K562 (cell line): ENCODE results near the gene OR8G5. TPM values are rescaled to one million over a fixed set of nuclear protein-coding genes. Genes with fewer than 3 reads are reported as not detected.

ENCODE experiments used
- DPF2 ChIP-seq: fragments of 450-650 bp; IDR thresholded peaks from 2 replicates; pipeline ENCODE4 v1.6.1; 2016
- ESRRB ChIP-seq: fragments of 250-450 bp; sonication (Bioruptor Pico); IDR thresholded peaks from 2 replicates; pipeline ENCODE4 v1.5.0; 2020; ENCODE audit warnings: mild to moderate bottlenecking, moderate library complexity, borderline replicate concordance
- EWSR1 ChIP-seq: fragments of 450-650 bp; IDR thresholded peaks from 2 replicates; pipeline ENCODE4 v1.6.1; 2018; ENCODE audit warnings: borderline replicate concordance, mild to moderate bottlenecking, low read depth, moderate library complexity; ENCODE audit not compliant: partially characterized antibody
- HMBOX1 ChIP-seq: sonication (generic); IDR thresholded peaks from 2 replicates; pipeline ENCODE4 v1.6.1; 2016
- IRF2 ChIP-seq: sonication (generic); formaldehyde crosslinking; IDR thresholded peaks from 2 replicates; pipeline ENCODE4 v1.8.1; 2022; ENCODE audit warnings: mild to moderate bottlenecking, missing genetic modification reagents
- L3MBTL2 ChIP-seq: fragments of 450-650 bp; IDR thresholded peaks from 2 replicates; pipeline ENCODE4 v1.6.1; 2016; ENCODE audit warnings: mild to moderate bottlenecking, moderate library complexity
- MED1 ChIP-seq: sonication (generic); formaldehyde crosslinking; IDR thresholded peaks from 2 replicates; pipeline ENCODE4 v1.8.1; 2023; ENCODE audit warnings: missing genetic modification reagents, borderline replicate concordance
- MTA1 ChIP-seq: fragments of 450-650 bp; IDR thresholded peaks from 2 replicates; pipeline ENCODE4 v1.6.1; 2017; ENCODE audit warnings: borderline replicate concordance
- MTA2 ChIP-seq: fragments of 450-650 bp; IDR thresholded peaks from 2 replicates; pipeline ENCODE4 v1.6.1; 2016; ENCODE audit warnings: low read depth
- NCOA6 ChIP-seq: fragments of 450-650 bp; IDR thresholded peaks from 2 replicates; pipeline ENCODE4 v1.6.1; 2017; ENCODE audit warnings: mild to moderate bottlenecking
- NEUROD1 ChIP-seq: fragments of 150-350 bp; IDR thresholded peaks from 2 replicates; pipeline ENCODE4 v1.6.1; 2014; ENCODE audit warnings: borderline replicate concordance, low read length, low read depth; ENCODE audit not compliant: partially characterized antibody
- NFRKB ChIP-seq: fragments of 450-650 bp; IDR thresholded peaks from 2 replicates; pipeline ENCODE4 v1.6.1; 2016; ENCODE audit warnings: low read depth
- NR3C1 ChIP-seq: sonication (generic); formaldehyde crosslinking; IDR thresholded peaks from 2 replicates; pipeline ENCODE4 v1.8.1; 2022; ENCODE audit warnings: missing genetic modification reagents
- NRF1 ChIP-seq, 2 experiments: fragments of 450-650 bp; IDR thresholded peaks in 1 of 2; conservative IDR thresholded peaks in 1 of 2; 2 replicates each; pipeline ENCODE4 v1.6.1; 2014; ENCODE audit warnings: mild to moderate bottlenecking in 2 of 2
- SMARCE1 ChIP-seq: fragments of 450-650 bp; IDR thresholded peaks from 2 replicates; pipeline ENCODE4 v1.7.1; 2016; ENCODE audit warnings: mild to moderate bottlenecking
- TARDBP ChIP-seq: fragments of 450-650 bp; IDR thresholded peaks from 2 replicates; pipeline ENCODE4 v1.6.1; 2016
- USF1 ChIP-seq: sonication (generic); formaldehyde crosslinking; IDR thresholded peaks from 2 replicates; pipeline ENCODE4 v1.9.0; 2022; ENCODE audit warnings: mild to moderate bottlenecking, missing genetic modification reagents
- ZNF57 ChIP-seq: fragments of 450-650 bp; formaldehyde crosslinking; IDR thresholded peaks from 2 replicates; pipeline ENCODE4 v1.4.0; 2020; ENCODE audit warnings: mild to moderate bottlenecking, moderate library complexity
- ZNF584 ChIP-seq: fragments of 200-800 bp; sonication (Bioruptor generic); IDR thresholded peaks from 2 replicates; pipeline ENCODE4 v1.6.1; 2016; ENCODE audit warnings: low read depth, mild to moderate bottlenecking, missing genetic modification characterization, missing compliant biosample characterization
- polyA plus RNA-seq, 8 experiments: library from polyadenylated mRNA; depleted of rRNA in 4 of 8; stranded (reverse) in 5 of 8; unstranded in 3 of 8; fragments of >200 nt; fragmentation: Nextera tagmentation in 2 of 8; fragmentation: Illumina TruSeq in 1 of 8; extraction: Ambion mirVana in 2 of 8; extraction: Trizol in 1 of 8; gene quantifications; 2 replicates each; pipeline versions ENCODE4 v1.2.1 to v1.2.3, GENCODE V29; 2011 to 2014; ENCODE audit warnings: inconsistent platforms in 1 of 8, missing spikeins in 1 of 8
- total RNA-seq, 7 experiments: library from RNA; depleted of rRNA in 6 of 7; stranded (reverse); fragments of >200 nt in 6 of 7; fragmentation: Illumina TruSeq in 2 of 7; extraction: Trizol in 2 of 7; gene quantifications; 2 replicates each; pipeline versions ENCODE4 v1.2.1 to v1.2.3, GENCODE V29; 2011 to 2021; ENCODE audit warnings: low replicate concordance in 1 of 7
- TF ChIP-seq, protein P1 (sequence below), 2 experiments: fragments of 450-650 bp; formaldehyde crosslinking in 1 of 2; IDR thresholded peaks; 2 replicates each; pipeline versions ENCODE4 v1.4.0 to v1.6.1; 2014 to 2020; ENCODE audit warnings: mild to moderate bottlenecking in 2 of 2, borderline replicate concordance in 1 of 2, low read depth in 1 of 2

Gene OR8G5
- total and polyA plus RNA-seq, 9 of the 15 experiments (the other 6 are each of a cell fraction or from before 2014, with no cell fraction given) = 0.18 to 3.8 (median 1.7) TPM

DNA sequence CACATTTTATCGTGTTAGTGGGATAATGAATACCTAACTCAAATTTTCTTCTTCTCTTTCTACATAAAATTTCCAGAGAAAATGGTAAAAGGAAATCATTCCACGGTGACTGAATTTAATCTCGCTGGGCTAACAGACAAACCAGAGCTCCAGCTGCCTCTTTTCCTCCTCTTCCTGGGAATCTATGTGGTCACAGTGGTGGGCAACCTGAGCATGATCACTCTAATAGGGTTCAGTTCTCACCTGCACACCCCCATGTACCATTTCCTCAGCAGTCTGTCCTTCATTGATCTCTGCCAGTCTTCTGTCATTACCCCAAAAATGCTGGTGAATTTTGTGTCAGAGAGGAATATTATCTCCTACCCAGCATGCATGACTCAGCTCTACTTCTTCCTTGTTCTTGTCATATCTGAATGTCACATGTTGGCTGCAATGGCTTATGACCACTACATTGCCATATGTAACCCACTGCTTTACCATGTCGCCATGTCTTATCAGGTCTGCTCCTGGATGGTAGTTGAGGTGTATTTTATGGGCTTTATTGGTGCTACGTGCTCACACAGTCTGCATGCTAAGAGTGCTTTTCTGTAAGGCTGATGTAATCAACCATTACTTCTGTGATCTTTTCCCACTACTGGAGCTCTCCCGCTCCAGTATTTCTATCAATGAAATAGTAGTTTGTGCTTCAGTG, 48.9 kb upstream of the OR8G5 start (continued):
- TF ChIP-seq HMBOX1 = peak; percentile 68; the same call in 1 of the 2 replicates
- TF ChIP-seq USF1 (CRISPR knock-in tag) = peak; percentile 84
- TF ChIP-seq EWSR1 = no peak
- peak; percentile 82 for TF ChIP-seq MTA1
- peak; percentile 87 for TF ChIP-seq MTA2
- no peak for TF ChIP-seq NCOA6
- 0 out of 4 replicates have a peak, but pooled peaks of 1 of the 2 experiments have one; percentile 29 for TF ChIP-seq NRF1 (conservative IDR thresholded peaks at IDR 0.05 in 1 of 2, IDR thresholded peaks at IDR 0.05 in 1 of 2)
- TF ChIP-seq NEUROD1 = peak; percentile 24
- TF ChIP-seq IRF2 (CRISPR knock-in tag) = no peak
- TF ChIP-seq SMARCE1 = peak; percentile 97
- TF ChIP-seq TARDBP = no peak
- peak; percentile 98 for TF ChIP-seq DPF2
- TF ChIP-seq ESRRB (CRISPR knock-in tag) = no peak
- no peak for TF ChIP-seq ZNF57 (CRISPR knock-in tag)
- peak; percentile 91 for TF ChIP-seq NFRKB
- no peak for TF ChIP-seq MED1
- TF ChIP-seq NR3C1 (CRISPR knock-in tag) = no peak
- TF ChIP-seq, protein P1, sequence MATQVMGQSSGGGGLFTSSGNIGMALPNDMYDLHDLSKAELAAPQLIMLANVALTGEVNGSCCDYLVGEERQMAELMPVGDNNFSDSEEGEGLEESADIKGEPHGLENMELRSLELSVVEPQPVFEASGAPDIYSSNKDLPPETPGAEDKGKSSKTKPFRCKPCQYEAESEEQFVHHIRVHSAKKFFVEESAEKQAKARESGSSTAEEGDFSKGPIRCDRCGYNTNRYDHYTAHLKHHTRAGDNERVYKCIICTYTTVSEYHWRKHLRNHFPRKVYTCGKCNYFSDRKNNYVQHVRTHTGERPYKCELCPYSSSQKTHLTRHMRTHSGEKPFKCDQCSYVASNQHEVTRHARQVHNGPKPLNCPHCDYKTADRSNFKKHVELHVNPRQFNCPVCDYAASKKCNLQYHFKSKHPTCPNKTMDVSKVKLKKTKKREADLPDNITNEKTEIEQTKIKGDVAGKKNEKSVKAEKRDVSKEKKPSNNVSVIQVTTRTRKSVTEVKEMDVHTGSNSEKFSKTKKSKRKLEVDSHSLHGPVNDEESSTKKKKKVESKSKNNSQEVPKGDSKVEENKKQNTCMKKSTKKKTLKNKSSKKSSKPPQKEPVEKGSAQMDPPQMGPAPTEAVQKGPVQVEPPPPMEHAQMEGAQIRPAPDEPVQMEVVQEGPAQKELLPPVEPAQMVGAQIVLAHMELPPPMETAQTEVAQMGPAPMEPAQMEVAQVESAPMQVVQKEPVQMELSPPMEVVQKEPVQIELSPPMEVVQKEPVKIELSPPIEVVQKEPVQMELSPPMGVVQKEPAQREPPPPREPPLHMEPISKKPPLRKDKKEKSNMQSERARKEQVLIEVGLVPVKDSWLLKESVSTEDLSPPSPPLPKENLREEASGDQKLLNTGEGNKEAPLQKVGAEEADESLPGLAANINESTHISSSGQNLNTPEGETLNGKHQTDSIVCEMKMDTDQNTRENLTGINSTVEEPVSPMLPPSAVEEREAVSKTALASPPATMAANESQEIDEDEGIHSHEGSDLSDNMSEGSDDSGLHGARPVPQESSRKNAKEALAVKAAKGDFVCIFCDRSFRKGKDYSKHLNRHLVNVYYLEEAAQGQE (IDR thresholded peaks at IDR 0.05; ENCODE audit: borderline replicate concordance) = peak; percentile 43; the same call in 1 of the 2 replicates
- TF ChIP-seq, protein P1 (CRISPR knock-in tag; IDR thresholded peaks at IDR 0.05; ENCODE audit: low read depth) = no peak
- peak; percentile 92 for TF ChIP-seq L3MBTL2
- peak; percentile 98 for TF ChIP-seq ZNF584 (CRISPR knock-in tag)
